Upper lobe of left lung (tissue), 6 donors: Measurements from ENCODE around the gene CAMK2B. TPM values are rescaled to one million over a fixed set of nuclear protein-coding genes. Genes with fewer than 3 reads are reported as not detected.

Source experiments
- ATAC-seq, 2 donors: fragments of 200-7000 bp; cut with Tn5 transposase; one replicate each; pipeline ENCODE4 v1.9.1; 2022; ENCODE audit warnings: mild to moderate bottlenecking in 2 of 2, moderate library complexity in 2 of 2; ENCODE audit not compliant: low FRiP score in 2 of 2
- DNase-seq, 2 donors: peaks; one replicate each; pipeline ENCODE4 v3.0.0-alpha.2; 2019 to 2020
- H3K27ac ChIP-seq, 4 donors: fragments of 200-600 bp; sonication (generic); one replicate each; pipeline ENCODE4 v1.5.1; 2016 to 2019
- H3K27me3 ChIP-seq, 4 donors: fragments of 200-600 bp; sonication (generic); one replicate each; pipeline ENCODE4 v1.5.1; 2017 to 2019
- H3K36me3 ChIP-seq, 4 donors: fragments of 200-600 bp; sonication (generic); one replicate each; pipeline ENCODE4 v1.5.1; 2016 to 2019
- H3K4me1 ChIP-seq, 4 donors: fragments of 200-600 bp; sonication (generic); one replicate each; pipeline ENCODE4 v1.5.1; 2018 to 2019
- H3K4me3 ChIP-seq, 4 donors: fragments of 200-600 bp; sonication (generic); one replicate each; pipeline ENCODE4 v1.5.1; 2017 to 2019; ENCODE audit warnings: mild to moderate bottlenecking in 2 of 4, moderate library complexity in 1 of 4
- H3K9me3 ChIP-seq, 4 donors: fragments of 200-600 bp; sonication (generic); one replicate each; pipeline ENCODE4 v1.5.1; 2018 to 2019
- CTCF ChIP-seq, 6 experiments: fragments of 450-650 bp in 4 of 6; fragments of 200-600 bp in 2 of 6; sonication (generic) in 2 of 6; IDR thresholded peaks; one replicate each; pipeline ENCODE4 v1.5.1; 2016 to 2019; ENCODE audit warnings: antibody characterized with exemption in 6 of 6
- EP300 ChIP-seq, 4 donors: sonication (generic); formaldehyde crosslinking; IDR thresholded peaks; one replicate each; pipeline ENCODE4 v1.5.1; 2017; ENCODE audit warnings: antibody characterized with exemption in 4 of 4, control low read depth in 2 of 4
- POLR2A ChIP-seq, 4 donors: fragments of 450-650 bp; IDR thresholded peaks; one replicate each; pipeline ENCODE4 v1.5.1; 2016 to 2017; ENCODE audit warnings: antibody characterized with exemption in 4 of 4, mild to moderate bottlenecking in 2 of 4
- POLR2AphosphoS5 ChIP-seq, 2 donors: sonication (generic); formaldehyde crosslinking; IDR thresholded peaks; one replicate each; pipeline ENCODE4 v1.5.1; 2017; ENCODE audit warnings: antibody characterized with exemption in 2 of 2
- WGBS, 2 donors: methylation state at CpG; one replicate each; pipeline ENCODE4 v1.1.5; 2017 to 2018; 5-methylcytosine and 5-hydroxymethylcytosine counted together
- total RNA-seq, 6 donors: library from RNA; depleted of rRNA in 4 of 6; stranded (reverse); fragments of >200 nt in 4 of 6; gene quantifications; one replicate each; pipeline versions ENCODE4 v1.1.0 to v1.2.1, GENCODE V29; 2016 to 2021
- donor health status: DM: no; HTN: no; CAD: no; lungs with moderate emphysema.
- donor health status: DM: no; HTN: yes; CAD: no; lungs with severe emphysema.

CAMK2B gene
- total RNA-seq, 6 donors from 2014 or later, result 0.09 to 1.8 (median 0.27) TPM; not detected in 3

- no peak overlapping the region for H3K4me3 ChIP-seq
- 75 to 79% methylated on average over 7 to 9 of the region's 10 CpGs for WGBS, 2 donors
Measured at GRCh38 chr7:44224974-44225565, 100.3 kb downstream of the CAMK2B start.

DNA sequence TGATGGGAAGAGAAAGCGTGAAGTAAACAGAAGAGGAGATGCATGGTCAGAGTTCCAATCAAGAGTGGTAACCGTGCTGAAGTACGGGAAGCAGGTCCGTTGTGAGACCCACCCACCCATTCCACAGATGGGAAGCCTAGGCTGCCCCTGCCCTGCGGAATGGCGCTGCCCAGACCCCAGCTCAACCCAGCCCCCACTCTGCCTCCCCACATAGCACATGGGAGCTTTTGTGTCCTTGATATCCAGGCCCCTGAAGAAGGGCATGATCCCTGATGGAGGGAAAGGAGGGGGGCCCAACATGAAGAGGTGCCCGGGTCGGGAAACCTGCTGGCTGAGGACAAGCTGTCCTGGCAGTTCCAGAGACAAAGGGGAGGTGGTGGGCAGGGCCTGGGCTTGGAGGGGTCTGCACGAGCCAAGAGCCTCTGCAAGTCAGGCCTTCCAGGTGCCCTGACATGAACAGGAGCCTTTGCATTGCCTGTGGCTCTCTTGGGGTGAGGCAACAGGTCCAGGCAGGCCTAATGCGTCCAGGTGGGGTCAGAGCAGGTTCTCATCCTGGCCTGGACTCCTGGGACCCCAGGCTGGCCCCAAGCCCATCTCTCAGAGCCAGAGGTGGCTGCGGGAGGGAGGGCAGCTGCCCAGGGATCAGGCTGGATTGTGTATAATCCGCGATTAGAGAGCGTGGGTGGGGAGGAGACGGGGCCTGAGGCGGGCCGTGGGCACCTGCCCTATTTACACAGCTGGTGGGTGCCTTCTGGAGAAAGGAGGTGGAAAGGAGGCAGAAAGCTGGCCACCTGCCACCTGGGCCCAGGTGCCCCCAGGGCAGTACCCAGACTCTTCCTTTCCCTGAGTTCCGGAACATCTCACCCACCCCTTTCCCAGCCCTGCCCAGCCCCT, 101.1 kb downstream of the CAMK2B start:
- no peaks in the 10 kb centered on the region for H3K4me1 ChIP-seq
- TF ChIP-seq EP300 (IDR thresholded peaks at IDR 0.05), result no peak
- no peak for TF ChIP-seq POLR2AphosphoS5 (IDR thresholded peaks at IDR 0.05)
- no peak for TF ChIP-seq POLR2A (IDR thresholded peaks at IDR 0.05)
- no peak for TF ChIP-seq CTCF (IDR thresholded peaks at IDR 0.05)
- H3K9me3 ChIP-seq, result no peaks in the 10 kb centered on the region
- no peaks in the 10 kb centered on the region for H3K27me3 ChIP-seq
- no peak overlapping the region for H3K27ac ChIP-seq
- ATAC-seq (no peak), DNase-seq (peak in 1 of 2 donors; percentile 54)
- 64 to 70% methylated on average over 11 to 18 of the region's 18 CpGs for WGBS, 2 donors
- H3K36me3 ChIP-seq, result no peaks in the 10 kb centered on the region
- no peak overlapping the region for H3K4me3 ChIP-seq

More at GRCh38 chr7:44224974-44225565, 100.3 kb downstream of the CAMK2B start:
- no peaks in the 10 kb centered on the region for H3K36me3 ChIP-seq
- DNase-seq, result peak in 1 of 2 donors; percentile 50
- H3K27me3 ChIP-seq, result no peaks in the 10 kb centered on the region
- no peak overlapping the region for H3K27ac ChIP-seq
- no peak for TF ChIP-seq POLR2AphosphoS5 (IDR thresholded peaks at IDR 0.05)
- no peak for TF ChIP-seq POLR2A (IDR thresholded peaks at IDR 0.05)
- TF ChIP-seq EP300 (IDR thresholded peaks at IDR 0.05), result no peak
- no peak for TF ChIP-seq CTCF (IDR thresholded peaks at IDR 0.05)
- no peak for ATAC-seq
- H3K4me1 ChIP-seq, result no peaks in the 10 kb centered on the region
- H3K9me3 ChIP-seq, result no peaks in the 10 kb centered on the region

DNA sequence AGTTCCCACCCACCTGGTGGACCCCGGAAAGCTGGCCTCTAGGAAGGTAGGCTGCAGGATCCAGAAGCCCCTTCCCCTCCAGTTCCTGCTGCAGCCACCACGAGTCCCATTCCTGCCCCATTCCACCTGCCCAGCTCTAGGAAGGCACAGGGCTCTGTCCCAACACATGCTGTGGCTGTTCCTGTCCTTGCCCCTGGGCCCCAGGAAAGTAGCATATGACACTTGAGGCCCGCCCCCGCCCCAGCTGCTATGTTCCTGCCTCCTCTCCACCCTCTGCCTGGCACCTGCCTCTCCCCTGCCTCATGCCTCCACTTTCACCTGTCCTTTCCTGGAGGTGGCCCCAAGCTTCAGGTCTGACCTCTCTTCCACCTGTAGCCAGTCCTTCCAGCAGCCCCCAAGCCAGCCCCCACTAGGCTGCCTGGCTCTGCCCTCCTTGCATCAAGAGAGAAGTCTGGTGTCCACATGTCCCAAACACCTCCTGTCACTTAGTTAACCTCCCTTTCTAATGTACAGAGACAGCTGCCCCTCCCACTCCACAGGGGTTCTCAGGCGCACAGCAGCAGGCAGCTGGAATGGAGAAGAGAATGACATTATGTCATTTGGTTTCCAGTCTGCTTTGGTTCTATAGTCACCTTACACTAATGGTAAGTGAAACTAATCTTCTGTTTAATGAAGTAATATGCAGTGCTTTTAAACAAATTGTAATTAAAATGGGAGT, 101.9 kb downstream of the CAMK2B start:
- WGBS, 2 donors, result 49 to 90% methylated on average over 1 to 5 of the region's 5 CpGs
- H3K36me3 ChIP-seq, result no peaks in the 10 kb centered on the region
- H3K27ac ChIP-seq, result no peak overlapping the region
- DNase-seq, result peak in 1 of 2 donors; percentile 17
- no peaks in the 10 kb centered on the region for H3K4me1 ChIP-seq
- ATAC-seq, result no peak
- TF ChIP-seq POLR2A (IDR thresholded peaks at IDR 0.05) (no peak), EP300 (IDR thresholded peaks at IDR 0.05) (no peak), CTCF (IDR thresholded peaks at IDR 0.05) (no peak), POLR2AphosphoS5 (IDR thresholded peaks at IDR 0.05) (no peak)
- no peak overlapping the region for H3K4me3 ChIP-seq
- H3K27me3 ChIP-seq, result no peaks in the 10 kb centered on the region
- H3K9me3 ChIP-seq, result no peaks in the 10 kb centered on the region

GRCh38 chr7:44222776-44223261, 102.6 kb downstream of the CAMK2B start:
- WGBS, 2 donors, result 87% methylated on average over 11 of the region's 11 CpGs; no CpG with 5 or more reads in 1 of the 2 donors
- Histone ChIP-seq H3K9me3 (no peaks in the 10 kb centered on the region), H3K36me3 (no peaks in the 10 kb centered on the region), H3K27me3 (no peaks in the 10 kb centered on the region), H3K4me1 (no peaks in the 10 kb centered on the region), H3K4me3 (no peak overlapping the region), H3K27ac (no peak overlapping the region)
- DNase-seq (peak in 1 of 2 donors; percentile 22), ATAC-seq (no peak)
- no peak for TF ChIP-seq POLR2A (IDR thresholded peaks at IDR 0.05)
- no peak for TF ChIP-seq EP300 (IDR thresholded peaks at IDR 0.05)
- TF ChIP-seq CTCF (IDR thresholded peaks at IDR 0.05), result no peak
- TF ChIP-seq POLR2AphosphoS5 (IDR thresholded peaks at IDR 0.05), result no peak
